Measurements from ENCODE around the gene CD300LF. TPM values are rescaled to one million over a fixed set of nuclear protein-coding genes. Genes with fewer than 3 reads are reported as not detected.

CD300LF gene
- total RNA-seq, 1 donor from 2014 or later = not detected

- peaks cover 11% of the 10 kb centered on the region for H3K27me3 Mint-ChIP-seq (ENCODE audit: low read depth)
- no peaks in the 10 kb centered on the region for H3K4me1 Mint-ChIP-seq (ENCODE audit: low read depth)
- H3K36me3 Mint-ChIP-seq (ENCODE audit: low read depth) = no peaks in the 10 kb centered on the region
- no peaks in the 10 kb centered on the region for H3K9me3 Mint-ChIP-seq (ENCODE audit: low read depth)
- no peak for TF ChIP-seq CTCF (IDR thresholded peaks at IDR 0.05)
- no peak for DNase-seq (ENCODE audit: low spot score)
- H3K27ac Mint-ChIP-seq (ENCODE audit: unreplicated experiment) = no peak overlapping the region
- H3K4me3 Mint-ChIP-seq (ENCODE audit: unreplicated experiment) = no peak overlapping the region
Measured at GRCh38 chr17:74729368-74729767, 16.6 kb upstream of the CD300LF start.

- no peak overlapping the region for H3K27ac Mint-ChIP-seq (ENCODE audit: unreplicated experiment)
- no peaks in the 10 kb centered on the region for H3K4me1 Mint-ChIP-seq (ENCODE audit: low read depth)
- H3K9me3 Mint-ChIP-seq (ENCODE audit: low read depth) = no peaks in the 10 kb centered on the region
- TF ChIP-seq CTCF (IDR thresholded peaks at IDR 0.05) = no peak
- H3K36me3 Mint-ChIP-seq (ENCODE audit: low read depth) = no peaks in the 10 kb centered on the region
- H3K4me3 Mint-ChIP-seq (ENCODE audit: unreplicated experiment) = no peak overlapping the region
- peaks cover 17% of the 10 kb centered on the region for H3K27me3 Mint-ChIP-seq (ENCODE audit: low read depth)
- no peak for DNase-seq (ENCODE audit: low spot score)
Measured at GRCh38 chr17:74728702-74729075, 16.0 kb upstream of the CD300LF start.

GRCh38 chr17:74728033-74728701 is 15.4 kb upstream of the CD300LF start:
- Mint-ChIP-seq H3K27me3 (ENCODE audit: low read depth) (peaks cover 18% of the 10 kb centered on the region), H3K36me3 (ENCODE audit: low read depth) (no peaks in the 10 kb centered on the region), H3K27ac (ENCODE audit: unreplicated experiment) (no peak overlapping the region), H3K4me1 (ENCODE audit: low read depth) (no peaks in the 10 kb centered on the region), H3K9me3 (ENCODE audit: low read depth) (no peaks in the 10 kb centered on the region), H3K4me3 (ENCODE audit: unreplicated experiment) (no peak overlapping the region)
- DNase-seq (ENCODE audit: low spot score) = no peak
- TF ChIP-seq CTCF (IDR thresholded peaks at IDR 0.05) = no peak

GRCh38 chr17:74725111-74725510 is 12.4 kb upstream of the CD300LF start:
- DNase-seq (ENCODE audit: low spot score) = no peak
- TF ChIP-seq CTCF (IDR thresholded peaks at IDR 0.05) = no peak
- peaks cover 35% of the 10 kb centered on the region for H3K27me3 Mint-ChIP-seq (ENCODE audit: low read depth)
- no peak overlapping the region for H3K4me3 Mint-ChIP-seq (ENCODE audit: unreplicated experiment)
- peaks cover 6% of the 10 kb centered on the region for H3K9me3 Mint-ChIP-seq (ENCODE audit: low read depth)
- no peaks in the 10 kb centered on the region for H3K4me1 Mint-ChIP-seq (ENCODE audit: low read depth)
- H3K27ac Mint-ChIP-seq (ENCODE audit: unreplicated experiment) = no peak overlapping the region
- H3K36me3 Mint-ChIP-seq (ENCODE audit: low read depth) = no peaks in the 10 kb centered on the region

GRCh38 chr17:74723891-74724290 is 11.2 kb upstream of the CD300LF start:
- H3K36me3 Mint-ChIP-seq (ENCODE audit: low read depth) = no peaks in the 10 kb centered on the region
- peaks cover 6% of the 10 kb centered on the region for H3K9me3 Mint-ChIP-seq (ENCODE audit: low read depth)
- H3K4me1 Mint-ChIP-seq (ENCODE audit: low read depth) = no peaks in the 10 kb centered on the region
- H3K27ac Mint-ChIP-seq (ENCODE audit: unreplicated experiment) = no peak overlapping the region
- peaks cover 36% of the 10 kb centered on the region for H3K27me3 Mint-ChIP-seq (ENCODE audit: low read depth)
- no peak for TF ChIP-seq CTCF (IDR thresholded peaks at IDR 0.05)
- no peak for DNase-seq (ENCODE audit: low spot score)
- no peak overlapping the region for H3K4me3 Mint-ChIP-seq (ENCODE audit: unreplicated experiment)
